Fibroblast of skin of right biceps (primary cell): Measurements from ENCODE around the gene RNASE4.
A peak's percentile ranks its signal among the peaks of the same experiment; 100 is the strongest.
"Not testable (repeated sequence)": the region's sequence is repeated elsewhere in the genome, so short reads cannot be mapped to it uniquely, and the experiment has no call there.

Source experiments
- DNase-seq: peaks from one replicate; pipeline ENCODE4 v3.0.0-alpha.2; 2013

The RNASE4 gene

GRCh38 chr14:20699931-20700330 is 15.6 kb downstream of the RNASE4 start:
- DNase-seq, result no peak

DNA sequence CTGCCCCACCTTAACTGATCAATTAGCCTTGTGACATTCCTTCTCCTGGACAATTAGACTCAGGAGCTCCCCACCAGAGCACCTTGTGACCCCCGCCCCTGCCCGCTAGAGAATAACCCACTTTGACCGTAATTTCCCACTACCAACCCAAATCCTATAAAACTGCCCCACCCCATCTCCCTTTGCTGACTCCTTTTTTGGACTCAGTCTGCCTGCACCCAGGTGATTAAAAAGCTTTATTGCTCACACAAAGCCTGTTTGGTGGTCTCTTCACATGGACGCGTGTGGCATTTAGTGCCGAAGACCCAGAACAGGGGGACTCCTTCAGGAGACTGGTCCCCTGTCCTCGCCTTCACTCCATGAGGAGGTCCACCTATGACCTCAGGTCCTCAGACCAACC is 16.6 kb downstream of the RNASE4 start:
- DNase-seq, result not testable (repeated sequence)

GRCh38 chr14:20706657-20707355 is 22.4 kb downstream of the RNASE4 start:
- DNase-seq, result no peak

GRCh38 chr14:20707622-20708021 is 23.3 kb downstream of the RNASE4 start:
- DNase-seq, result no peak

GRCh38 chr14:20711261-20711660 is 26.9 kb downstream of the RNASE4 start:
- no peak for DNase-seq

GRCh38 chr14:20711685-20712084 is 27.3 kb downstream of the RNASE4 start:
- DNase-seq, result no peak

GRCh38 chr14:20712904-20713303 is 28.5 kb downstream of the RNASE4 start:
- DNase-seq, result no peak

DNA sequence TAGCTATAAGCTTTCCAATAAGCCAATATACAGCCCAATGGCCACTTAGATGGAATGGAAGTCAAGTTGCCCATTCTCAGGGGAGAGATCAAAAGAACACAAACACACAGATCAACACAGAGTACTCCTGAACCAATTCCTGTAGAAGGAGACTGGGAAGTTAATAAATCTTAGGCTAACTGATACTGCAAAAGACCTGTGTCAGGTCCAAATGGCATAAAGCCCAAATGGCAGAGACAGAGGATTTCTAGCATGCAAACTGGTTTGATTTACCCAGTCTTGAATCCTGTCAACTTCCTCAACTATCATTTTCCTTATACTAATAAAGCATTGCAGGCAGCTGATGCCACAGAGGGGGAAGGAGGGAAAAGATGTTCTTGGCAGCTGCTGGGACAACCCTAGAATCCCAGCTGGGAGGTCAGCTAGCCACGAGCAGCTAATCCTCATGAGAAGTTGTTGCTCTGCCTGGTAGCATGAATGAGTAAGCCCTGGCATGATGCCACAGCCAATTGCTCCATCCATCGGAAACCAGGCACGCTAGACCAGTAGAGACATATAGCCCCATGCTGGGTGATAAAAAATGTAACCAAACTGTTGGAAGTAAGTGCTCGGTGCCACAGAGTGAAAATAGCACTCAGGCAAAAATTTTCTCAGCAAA is 30.4 kb downstream of the RNASE4 start:
- DNase-seq, result peak; percentile 19

GRCh38 chr14:20719777-20720176 is 35.4 kb downstream of the RNASE4 start:
- DNase-seq, result no peak

GRCh38 chr14:20720741-20721140 is 36.4 kb downstream of the RNASE4 start:
- no peak for DNase-seq

DNA sequence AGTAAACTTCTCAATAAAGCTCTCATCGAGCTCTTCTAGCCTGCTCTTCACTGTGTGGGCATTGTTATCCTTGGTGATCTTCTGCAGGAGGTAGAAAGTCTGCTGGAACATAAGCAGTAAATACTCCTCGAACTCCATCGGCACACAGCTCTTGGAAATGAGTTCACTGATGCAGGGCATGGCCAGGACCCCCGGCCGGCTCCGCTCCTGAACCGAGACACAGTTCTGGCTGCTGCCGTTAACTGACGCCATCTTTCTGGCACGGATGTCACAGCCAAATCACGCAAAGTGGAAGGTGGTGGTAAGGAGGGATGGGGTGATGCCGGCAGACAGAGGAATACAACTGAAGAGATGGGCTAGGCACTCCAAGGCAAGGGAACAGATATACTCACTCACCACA is 37.7 kb downstream of the RNASE4 start:
- DNase-seq, result no peak

GRCh38 chr14:20723488-20723887 is 39.1 kb downstream of the RNASE4 start:
- no peak for DNase-seq

GRCh38 chr14:20726121-20726520 is 41.8 kb downstream of the RNASE4 start:
- not testable (repeated sequence) for DNase-seq

DNA sequence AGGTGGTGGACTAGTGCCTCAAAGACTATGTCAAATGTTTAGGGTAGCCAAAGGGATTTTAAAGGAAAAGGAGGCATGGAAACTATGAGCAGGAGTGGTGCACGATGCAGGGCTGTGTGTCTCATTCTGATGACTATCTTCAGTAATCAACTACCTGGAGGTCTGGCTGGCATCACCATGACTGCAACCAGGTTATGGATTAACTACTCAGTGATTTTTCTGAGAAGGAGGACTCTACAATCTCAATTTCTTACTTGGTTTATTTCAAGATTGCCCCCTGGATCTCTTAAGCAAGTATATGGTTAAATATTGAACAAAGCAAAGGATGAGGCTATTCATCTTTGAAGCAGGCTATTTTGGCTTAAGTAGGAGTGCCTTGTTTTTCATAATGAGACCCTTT is 42.2 kb downstream of the RNASE4 start:
- DNase-seq, result no peak

DNA sequence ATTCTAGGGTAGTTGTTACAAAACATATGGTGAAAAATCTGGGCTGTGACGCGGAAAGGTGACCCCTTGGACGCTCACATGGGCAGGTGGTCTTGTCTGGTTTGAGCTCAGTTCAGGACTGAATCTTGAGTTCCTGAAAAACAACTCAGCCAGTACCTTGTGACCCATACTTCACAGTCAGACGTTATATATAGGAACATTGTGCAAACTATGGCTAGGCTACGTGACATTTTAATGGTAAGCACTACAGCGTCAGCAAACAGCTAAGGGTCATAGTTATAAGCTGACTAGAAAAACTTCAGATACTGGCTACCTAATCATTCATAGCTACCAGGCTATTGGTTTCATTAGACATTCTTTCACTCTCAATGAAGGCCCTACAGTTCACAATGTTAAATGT is 46.5 kb downstream of the RNASE4 start:
- no peak for DNase-seq

DNA sequence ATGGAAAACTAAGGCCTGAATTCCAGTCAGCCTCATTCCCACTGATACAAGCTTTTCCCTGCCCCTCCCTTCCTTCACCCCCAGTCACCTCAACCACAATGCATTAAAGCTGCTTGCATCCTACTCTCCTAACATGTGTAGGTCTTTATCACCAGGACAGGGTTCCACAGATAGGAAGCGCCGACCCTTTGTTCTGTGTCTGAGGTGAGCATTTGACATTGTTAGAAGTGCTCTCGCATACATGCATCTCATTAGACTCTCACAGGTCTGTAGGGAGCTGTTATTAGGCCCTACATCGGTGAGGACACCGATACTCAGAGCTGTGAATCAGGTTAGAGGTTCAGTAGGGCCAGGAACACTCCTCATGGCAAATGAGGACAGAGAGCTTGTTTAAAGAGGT is 48.1 kb downstream of the RNASE4 start:
- no peak for DNase-seq

DNA sequence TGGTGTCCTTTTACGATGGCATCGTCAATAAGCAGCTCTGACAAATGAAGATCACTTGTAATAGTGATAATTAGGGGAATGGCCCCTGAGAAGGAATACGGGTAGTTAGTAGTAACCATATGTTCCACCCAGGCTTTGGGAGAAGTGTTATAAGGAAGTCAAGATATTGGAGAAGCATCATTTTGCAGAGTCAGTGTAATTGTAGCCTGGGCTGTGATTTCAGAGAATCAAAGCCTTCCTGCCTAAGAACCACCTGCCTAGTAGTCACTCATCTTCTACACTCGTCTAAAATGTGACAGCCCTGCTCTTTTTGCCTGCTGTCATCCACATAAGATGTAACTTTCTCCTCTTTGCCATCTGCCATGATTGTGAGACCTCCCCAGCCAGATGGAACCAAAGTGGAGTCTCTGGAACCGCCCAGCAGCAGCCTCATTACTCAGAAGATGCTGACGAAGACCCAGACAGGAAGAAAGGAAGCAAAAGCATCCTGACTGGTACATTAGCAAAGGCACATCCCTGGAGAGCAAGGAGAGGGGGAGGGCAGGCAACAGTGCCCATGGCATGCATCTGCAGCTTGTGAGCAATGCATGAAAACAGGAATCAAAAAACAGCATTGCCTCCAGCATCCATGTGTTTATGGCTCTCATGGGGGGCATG is 48.7 kb downstream of the RNASE4 start:
- no peak for DNase-seq

DNA sequence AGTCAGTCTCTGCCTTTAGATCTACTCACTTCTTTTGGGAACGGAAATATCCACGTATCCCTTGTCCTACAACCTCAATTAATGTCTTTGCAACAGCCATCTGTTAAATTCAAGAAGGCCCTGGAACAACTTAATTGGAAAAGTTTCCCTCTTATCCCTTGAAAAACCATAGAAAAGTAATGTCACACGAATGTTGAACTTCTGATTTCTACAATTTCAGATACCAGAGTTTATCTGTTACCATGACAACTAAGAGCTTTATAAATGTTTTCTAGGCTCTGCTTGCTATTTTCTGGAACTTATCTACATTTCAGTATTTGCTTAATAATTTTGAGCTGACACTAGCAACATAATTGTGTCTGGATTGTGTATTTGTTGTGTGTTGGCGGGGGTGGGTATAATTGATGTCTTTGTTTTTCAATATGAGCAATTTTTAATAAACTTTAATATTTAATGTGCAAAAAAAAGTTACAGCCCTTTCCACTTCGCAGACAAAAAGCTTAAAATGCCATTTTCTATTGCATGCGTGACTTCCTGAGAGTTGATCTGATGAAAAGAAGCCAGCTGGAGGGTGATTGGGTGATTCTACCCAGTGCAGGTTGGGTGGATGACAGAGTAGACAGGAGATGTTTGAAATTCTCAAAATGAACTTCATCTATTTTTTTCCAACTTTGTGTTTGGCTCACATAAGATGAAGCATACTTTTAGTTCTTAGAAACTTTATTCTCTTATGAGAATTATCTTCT is 49.5 kb downstream of the RNASE4 start:
- no peak for DNase-seq

DNA sequence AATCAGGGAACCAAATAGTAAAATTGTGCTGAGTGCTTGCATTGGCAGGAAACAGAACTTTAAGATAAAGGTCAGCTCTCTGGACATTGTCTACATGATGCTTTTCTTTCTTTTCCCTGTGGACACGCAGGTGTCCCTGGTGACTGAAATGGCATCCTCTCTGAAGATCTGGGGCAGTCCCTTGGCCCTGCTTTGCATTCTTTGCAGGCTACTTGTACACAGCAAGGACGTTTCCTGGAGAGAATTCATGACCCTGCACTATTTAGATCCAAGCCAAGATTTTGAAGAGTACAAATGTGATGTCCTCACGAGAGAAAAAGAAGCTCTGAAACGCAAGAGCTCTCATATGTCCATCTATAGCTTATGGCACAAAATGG is 50.1 kb downstream of the RNASE4 start:
- DNase-seq, result no peak

- DNase-seq, result not testable (repeated sequence)
These were observed 53.9 kb downstream of the RNASE4 start for GRCh38 chr14:20738292-20738691.

GRCh38 chr14:20742132-20742531 is 57.8 kb downstream of the RNASE4 start:
- no peak for DNase-seq

GRCh38 chr14:20743556-20743955 is 59.2 kb downstream of the RNASE4 start:
- DNase-seq, result no peak

DNA sequence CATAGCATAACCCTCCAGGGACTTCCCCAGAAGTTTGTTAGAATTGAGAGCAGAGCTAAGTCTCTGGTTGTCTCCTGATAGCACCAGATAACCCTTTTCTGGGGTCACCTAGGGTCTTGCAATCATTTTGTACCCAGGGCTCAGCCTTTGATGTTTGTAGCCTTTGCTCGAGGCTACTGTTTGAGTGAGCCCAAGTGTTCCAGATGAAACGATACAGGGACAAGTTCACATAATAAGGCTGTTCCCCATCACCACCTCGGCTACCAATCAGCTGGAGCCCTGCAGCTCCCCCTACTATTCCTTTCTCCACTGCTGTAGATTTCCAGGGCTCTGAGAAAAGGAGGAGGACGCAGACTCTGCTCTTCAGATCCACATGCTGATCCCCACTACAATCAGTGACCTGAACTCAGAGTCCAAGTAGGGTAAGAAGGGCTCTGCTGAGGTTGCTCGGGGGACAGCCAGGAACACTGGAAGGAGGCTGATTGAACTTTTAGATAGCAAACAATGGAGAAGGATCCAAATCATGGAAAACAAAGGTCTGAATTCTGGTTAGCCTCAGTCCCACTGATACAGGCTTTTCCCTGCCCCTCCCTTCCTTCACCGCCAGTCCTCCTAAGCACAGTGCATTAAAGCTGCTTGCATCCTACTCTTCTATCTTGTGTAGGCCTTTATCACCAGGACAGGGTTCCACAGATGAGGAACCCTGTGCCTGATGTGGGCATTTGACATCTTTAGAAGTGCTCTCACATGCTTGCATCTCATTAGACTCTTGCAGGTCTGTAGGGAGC is 61.4 kb downstream of the RNASE4 start, which contains the start of gene EDDM3A:
Gene EDDM3A (plus strand): TSS at position 317 of the 788 bp plus-strand sequence. CDS start 1,694 bp downstream, outside the sequence.
- DNase-seq, result no peak
